ENCODE measurements around the gene NFAM1.

- TF ChIP-seq EZH2 (IDR thresholded peaks at IDR 0.05; ENCODE audit: insufficient read depth, poor library complexity, severe bottlenecking) (no peak), EZH2phosphoT487 (IDR thresholded peaks at IDR 0.05; ENCODE audit: insufficient read depth, low read depth) (no peak)
Measured at GRCh38 chr22:42343121-42343454, 89.1 kb downstream of the NFAM1 start.
